ENCODE data around the gene RFX1.
"Not testable (repeated sequence)": the region's sequence is repeated elsewhere in the genome, so short reads cannot be mapped to it uniquely, and the experiment has no call there.

RFX1 gene

DNA sequence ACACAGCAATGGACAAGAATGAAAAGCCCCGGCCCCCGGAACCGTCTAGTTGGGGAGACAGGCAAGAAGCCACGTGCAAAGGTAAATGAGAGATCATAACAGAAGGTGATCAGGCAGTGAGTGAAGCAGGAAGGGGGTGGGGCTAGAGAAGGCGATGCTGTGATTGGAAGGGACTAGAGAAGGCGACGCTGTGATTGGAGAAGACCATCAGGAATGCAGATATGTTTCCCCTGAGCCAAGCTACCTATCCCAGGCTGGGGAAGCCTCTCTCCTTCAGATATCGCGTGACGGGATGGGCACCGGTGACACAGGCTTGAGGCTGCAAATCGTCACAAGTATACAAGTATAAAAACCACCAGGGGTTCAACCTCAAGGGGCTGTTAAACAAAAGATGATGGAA lies 32.0 kb downstream of the RFX1 start:
- in situ Hi-C loops (cut with HindIII; ENCODE audit: low sequenced_read_pairs), result no loop called here
- DNase-seq (ENCODE audit: low read depth, low spot score), result no peak
- TF ChIP-seq, protein P1, sequence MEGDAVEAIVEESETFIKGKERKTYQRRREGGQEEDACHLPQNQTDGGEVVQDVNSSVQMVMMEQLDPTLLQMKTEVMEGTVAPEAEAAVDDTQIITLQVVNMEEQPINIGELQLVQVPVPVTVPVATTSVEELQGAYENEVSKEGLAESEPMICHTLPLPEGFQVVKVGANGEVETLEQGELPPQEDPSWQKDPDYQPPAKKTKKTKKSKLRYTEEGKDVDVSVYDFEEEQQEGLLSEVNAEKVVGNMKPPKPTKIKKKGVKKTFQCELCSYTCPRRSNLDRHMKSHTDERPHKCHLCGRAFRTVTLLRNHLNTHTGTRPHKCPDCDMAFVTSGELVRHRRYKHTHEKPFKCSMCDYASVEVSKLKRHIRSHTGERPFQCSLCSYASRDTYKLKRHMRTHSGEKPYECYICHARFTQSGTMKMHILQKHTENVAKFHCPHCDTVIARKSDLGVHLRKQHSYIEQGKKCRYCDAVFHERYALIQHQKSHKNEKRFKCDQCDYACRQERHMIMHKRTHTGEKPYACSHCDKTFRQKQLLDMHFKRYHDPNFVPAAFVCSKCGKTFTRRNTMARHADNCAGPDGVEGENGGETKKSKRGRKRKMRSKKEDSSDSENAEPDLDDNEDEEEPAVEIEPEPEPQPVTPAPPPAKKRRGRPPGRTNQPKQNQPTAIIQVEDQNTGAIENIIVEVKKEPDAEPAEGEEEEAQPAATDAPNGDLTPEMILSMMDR (IDR thresholded peaks at IDR 0.05; ENCODE audit: low read depth, low read length), result no peak
- no peak overlapping the region for H3K4me3 ChIP-seq (ENCODE audit: low read depth, low read length)

DNA sequence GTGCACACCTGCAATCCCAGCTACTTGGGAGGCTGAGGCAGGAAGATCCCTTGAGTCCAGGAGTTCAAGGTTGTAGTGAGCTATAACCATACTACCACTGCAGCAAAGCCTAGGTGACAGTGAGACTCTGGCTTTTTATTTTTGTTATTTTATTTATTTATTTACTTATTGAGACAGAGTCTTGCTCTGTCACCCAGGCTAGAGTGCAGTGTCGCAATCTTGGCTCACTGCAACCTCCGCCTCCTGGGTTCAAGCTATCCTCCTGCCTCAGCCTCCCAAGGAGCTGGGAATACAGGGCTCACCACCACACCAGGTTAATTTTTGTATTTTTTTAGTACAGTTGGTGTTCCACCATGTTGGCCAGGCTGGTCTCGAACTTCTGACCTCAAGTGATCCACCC lies 32.6 kb downstream of the RFX1 start:
- DNase-seq (ENCODE audit: low read depth, low spot score); in situ Hi-C loops (cut with HindIII; ENCODE audit: low sequenced_read_pairs); H3K4me3 ChIP-seq (ENCODE audit: low read depth, low read length): not testable (repeated sequence)

DNA sequence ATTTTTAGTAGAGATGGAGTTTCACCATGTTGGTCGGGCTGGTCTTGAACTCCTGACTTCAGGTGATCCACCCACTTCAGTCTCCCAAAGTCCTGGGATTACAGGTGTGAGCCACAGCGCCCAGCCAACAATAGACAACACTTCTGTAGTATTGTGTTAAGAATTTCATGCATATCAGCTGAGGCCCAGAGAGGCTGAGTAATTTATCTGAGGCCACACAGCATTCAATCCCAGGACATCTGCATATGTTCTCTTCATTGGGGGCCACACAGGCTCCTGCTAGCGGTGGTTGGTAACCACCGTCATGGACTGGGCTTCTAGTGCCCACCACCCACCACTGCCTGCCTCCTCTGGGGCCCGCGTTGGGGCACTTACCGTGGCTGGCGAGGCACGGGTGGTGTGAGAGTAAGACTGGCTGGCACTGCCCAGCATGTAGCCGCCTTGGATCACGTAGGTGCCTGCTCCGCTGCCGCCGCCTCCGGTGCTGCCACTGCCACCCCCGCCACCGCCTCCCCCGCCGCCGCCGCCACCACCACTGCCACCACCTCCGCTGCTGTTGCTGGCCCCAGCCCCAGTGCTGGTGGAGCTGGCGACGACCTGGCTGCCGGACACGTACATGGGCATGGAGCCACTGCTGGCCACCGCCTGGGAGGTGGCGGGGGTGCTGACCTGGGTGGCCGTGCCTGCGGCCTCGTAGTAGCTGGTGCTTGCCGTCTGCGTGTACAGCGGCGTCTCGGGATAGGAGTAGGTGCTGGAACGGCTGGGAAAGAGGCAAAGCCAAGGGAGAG lies 33.6 kb downstream of the RFX1 start:
- no peak overlapping the region for H3K4me3 ChIP-seq (ENCODE audit: low read depth, low read length)
- in situ Hi-C loops (cut with HindIII; ENCODE audit: low sequenced_read_pairs), result no loop called here
- DNase-seq (ENCODE audit: low read depth, low spot score), result no peak
- TF ChIP-seq, protein P1 (IDR thresholded peaks at IDR 0.05; ENCODE audit: low read depth, low read length), result no peak

DNA sequence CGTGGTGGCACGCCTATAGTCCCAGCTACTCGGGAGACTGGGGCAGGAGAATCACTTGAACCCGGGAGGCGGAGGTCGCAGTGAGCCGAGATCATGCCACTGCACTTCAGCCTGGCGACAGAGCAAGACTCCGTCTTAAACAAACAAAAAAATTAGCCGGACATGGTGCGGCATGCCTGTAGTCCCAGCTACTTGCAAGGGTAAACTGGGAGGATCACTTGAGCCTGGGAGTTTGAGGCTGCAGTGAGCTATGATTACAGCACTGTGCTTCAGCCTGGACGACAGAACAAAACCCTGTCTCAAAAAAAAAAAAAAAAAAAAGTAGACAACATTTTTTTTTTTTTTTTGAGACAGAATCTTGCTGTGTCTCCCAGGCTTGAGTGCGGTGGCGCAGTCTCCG lies 34.3 kb downstream of the RFX1 start:
- in situ Hi-C loops (cut with HindIII; ENCODE audit: low sequenced_read_pairs); DNase-seq (ENCODE audit: low read depth, low spot score); H3K4me3 ChIP-seq (ENCODE audit: low read depth, low read length): not testable (repeated sequence)

DNA sequence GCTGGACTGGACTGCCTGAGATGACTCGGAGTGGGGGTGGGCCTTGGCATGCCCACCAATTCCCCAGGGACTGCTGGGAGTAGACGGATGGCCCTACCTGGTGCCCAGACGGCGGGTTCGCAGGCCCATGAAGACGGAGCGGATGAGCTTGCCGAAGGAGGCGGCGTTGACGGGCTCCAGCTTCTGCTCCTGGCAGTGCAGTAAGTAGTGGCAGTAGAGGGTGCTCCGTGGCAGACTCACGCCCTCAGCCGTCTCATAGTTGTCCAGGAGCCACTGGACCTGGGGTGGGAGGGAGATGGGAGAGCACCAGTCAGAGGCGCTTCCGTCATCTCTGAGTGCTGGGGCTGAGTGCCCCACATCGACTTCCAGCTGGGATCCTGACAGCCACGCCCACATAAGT lies 36.2 kb downstream of the RFX1 start:
- in situ Hi-C loops (cut with HindIII; ENCODE audit: low sequenced_read_pairs), result no loop called here
- TF ChIP-seq, protein P1 (IDR thresholded peaks at IDR 0.05; ENCODE audit: low read depth, low read length), result no peak
- H3K4me3 ChIP-seq (ENCODE audit: low read depth, low read length), result no peak overlapping the region
- no peak for DNase-seq (ENCODE audit: low read depth, low spot score)

DNA sequence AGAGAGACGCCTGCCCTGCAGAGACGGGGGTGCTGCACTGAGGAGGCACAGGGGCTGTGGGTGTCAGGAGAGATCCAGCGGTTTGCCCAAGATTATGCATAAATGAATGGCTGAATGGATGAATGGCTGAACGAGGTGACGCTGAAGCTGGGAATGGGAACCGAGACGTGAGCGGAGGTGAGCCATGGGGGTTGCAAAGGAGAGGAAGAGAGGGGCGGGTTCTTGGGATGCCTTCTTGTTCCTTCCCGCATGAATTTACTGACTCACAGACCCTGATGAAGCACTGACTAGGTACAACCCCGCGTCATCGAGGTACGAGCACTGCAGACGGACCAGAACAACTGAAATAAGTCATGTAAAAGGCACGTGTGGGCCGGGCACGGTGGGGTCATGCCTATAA lies 37.1 kb downstream of the RFX1 start:
- TF ChIP-seq, protein P1 (IDR thresholded peaks at IDR 0.05; ENCODE audit: low read depth, low read length), result no peak
- in situ Hi-C loops (cut with HindIII; ENCODE audit: low sequenced_read_pairs), result no loop called here
- DNase-seq (ENCODE audit: low read depth, low spot score), result no peak
- no peak overlapping the region for H3K4me3 ChIP-seq (ENCODE audit: low read depth, low read length)

DNA sequence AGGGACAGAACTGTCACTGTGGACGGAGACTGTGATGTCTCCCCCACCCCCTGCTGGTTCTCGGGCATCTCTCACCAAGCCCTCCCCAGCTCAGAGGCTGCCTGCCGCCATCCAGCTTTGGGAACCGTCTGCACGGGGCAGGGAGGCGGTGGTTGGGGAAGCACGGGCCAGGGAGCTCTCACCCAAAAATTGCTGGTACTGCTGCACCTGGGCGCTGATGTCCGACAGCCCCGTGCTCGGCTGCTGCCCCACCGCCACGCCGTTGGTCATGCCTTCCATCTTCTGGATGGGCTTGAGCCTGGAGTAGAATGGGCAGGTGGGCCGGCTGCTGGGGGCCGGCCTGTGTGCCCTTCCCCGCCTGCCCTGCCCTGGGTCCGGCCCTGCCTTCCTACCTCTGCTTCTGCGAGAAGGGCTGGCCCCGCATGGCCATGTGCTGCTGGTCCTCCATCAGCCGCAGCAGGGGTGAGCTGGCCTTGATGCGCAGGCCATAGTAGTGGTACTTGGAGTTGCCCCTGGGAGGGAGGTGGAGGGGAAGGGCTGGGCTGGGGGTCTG lies 37.7 kb downstream of the RFX1 start:
- TF ChIP-seq, protein P1 (IDR thresholded peaks at IDR 0.05; ENCODE audit: low read depth, low read length), result no peak
- DNase-seq (ENCODE audit: low read depth, low spot score), result no peak
- in situ Hi-C loops (cut with HindIII; ENCODE audit: low sequenced_read_pairs), result no loop called here
- H3K4me3 ChIP-seq (ENCODE audit: low read depth, low read length), result no peak overlapping the region

DNA sequence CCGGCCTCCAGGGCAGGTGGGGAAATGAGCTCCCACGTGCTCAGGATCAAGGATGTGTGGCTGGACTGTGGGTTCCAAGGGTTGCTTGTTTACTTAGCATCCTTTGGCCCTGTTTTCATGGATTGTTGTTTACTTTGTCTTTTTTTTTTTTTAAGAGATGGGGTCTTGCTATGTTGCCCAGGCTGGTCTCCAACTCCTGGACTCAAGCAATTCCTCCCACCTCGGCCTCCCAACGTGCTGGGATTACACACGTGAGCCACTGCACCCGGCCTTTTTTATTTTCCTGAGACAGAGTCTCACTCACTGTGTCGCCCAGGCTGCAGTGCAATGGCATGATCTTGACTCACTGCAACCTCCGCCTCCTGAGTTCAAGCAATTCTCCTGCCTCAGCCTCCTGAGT lies 38.9 kb downstream of the RFX1 start:
- H3K4me3 ChIP-seq (ENCODE audit: low read depth, low read length); in situ Hi-C loops (cut with HindIII; ENCODE audit: low sequenced_read_pairs); DNase-seq (ENCODE audit: low read depth, low spot score): not testable (repeated sequence)
